Measurements from ENCODE around the gene SPTB. TPM values are rescaled to one million over a fixed set of nuclear protein-coding genes. Genes with fewer than 3 reads are reported as not detected.

Gene SPTB
- total RNA-seq, 1 experiment from 2014 or later: 2.3 TPM

DNA sequence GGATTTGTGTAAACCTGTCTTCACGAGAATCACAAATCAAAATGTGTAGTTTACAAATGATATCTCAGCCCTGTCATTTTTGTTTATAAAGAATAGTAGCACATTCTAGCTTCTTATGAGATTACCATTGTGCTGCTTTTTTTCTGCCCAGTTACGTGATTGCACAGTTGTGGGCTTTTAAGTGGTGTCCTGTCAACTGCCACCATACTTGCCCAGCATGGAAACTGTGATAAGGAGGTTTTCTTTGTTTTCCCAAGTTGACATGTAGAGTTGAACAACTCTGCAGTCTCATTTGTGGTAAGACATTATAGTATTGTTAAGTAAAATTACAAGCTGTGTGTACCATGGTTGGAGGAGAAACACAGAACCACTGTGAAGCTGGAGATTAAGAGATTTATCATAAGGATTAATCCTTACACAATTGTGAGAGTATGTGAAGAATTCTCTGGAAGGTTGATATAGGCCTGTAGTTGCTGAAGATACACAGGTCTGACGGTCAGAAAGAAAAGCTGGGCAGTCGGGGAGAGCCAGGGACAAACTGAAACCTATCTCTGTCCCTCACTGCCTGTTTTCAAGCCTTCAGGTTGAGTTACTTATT, 46.8 kb upstream of the SPTB start:
- TF ChIP-seq, protein P1, sequence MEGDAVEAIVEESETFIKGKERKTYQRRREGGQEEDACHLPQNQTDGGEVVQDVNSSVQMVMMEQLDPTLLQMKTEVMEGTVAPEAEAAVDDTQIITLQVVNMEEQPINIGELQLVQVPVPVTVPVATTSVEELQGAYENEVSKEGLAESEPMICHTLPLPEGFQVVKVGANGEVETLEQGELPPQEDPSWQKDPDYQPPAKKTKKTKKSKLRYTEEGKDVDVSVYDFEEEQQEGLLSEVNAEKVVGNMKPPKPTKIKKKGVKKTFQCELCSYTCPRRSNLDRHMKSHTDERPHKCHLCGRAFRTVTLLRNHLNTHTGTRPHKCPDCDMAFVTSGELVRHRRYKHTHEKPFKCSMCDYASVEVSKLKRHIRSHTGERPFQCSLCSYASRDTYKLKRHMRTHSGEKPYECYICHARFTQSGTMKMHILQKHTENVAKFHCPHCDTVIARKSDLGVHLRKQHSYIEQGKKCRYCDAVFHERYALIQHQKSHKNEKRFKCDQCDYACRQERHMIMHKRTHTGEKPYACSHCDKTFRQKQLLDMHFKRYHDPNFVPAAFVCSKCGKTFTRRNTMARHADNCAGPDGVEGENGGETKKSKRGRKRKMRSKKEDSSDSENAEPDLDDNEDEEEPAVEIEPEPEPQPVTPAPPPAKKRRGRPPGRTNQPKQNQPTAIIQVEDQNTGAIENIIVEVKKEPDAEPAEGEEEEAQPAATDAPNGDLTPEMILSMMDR (conservative IDR thresholded peaks at IDR 0.05): no peak
- Histone ChIP-seq H3K79me2 (ENCODE audit: insufficient read depth, low read length) (no peaks in the 10 kb centered on the region), H3K4ac (ENCODE audit: low read depth, low read length) (no peak overlapping the region), H2BK120ac (ENCODE audit: low read depth, low read length, poor library complexity, severe bottlenecking) (no peak overlapping the region), H3K14ac (ENCODE audit: insufficient read depth, low read length) (no peak overlapping the region), H3K27ac (ENCODE audit: insufficient read length, low read depth, low read length) (no peak overlapping the region), H3T11ph (ENCODE audit: low read length) (no peak overlapping the region), H4K5ac (ENCODE audit: insufficient read length, low read depth, low read length) (no peak overlapping the region), H3K9ac (ENCODE audit: extremely low read depth, insufficient read length, low read length) (no peak overlapping the region), H2AK5ac (ENCODE audit: insufficient read length, low read length) (no peak overlapping the region), H2BK20ac (ENCODE audit: low read depth, low read length, poor library complexity, severe bottlenecking) (no peak overlapping the region), H2BK5ac (ENCODE audit: insufficient read length, low read length) (no peak overlapping the region), H3K18ac (ENCODE audit: insufficient read length, low read depth, low read length) (no peak overlapping the region), H2AFZ (ENCODE audit: low read length) (no peak overlapping the region), H3K27me3 (ENCODE audit: insufficient read depth, low read length) (no peaks in the 10 kb centered on the region), H3K9me3 (ENCODE audit: control insufficient read depth, low read depth, low read length) (no peaks in the 10 kb centered on the region), H3K23me2 (ENCODE audit: insufficient read length, low read depth, low read length, poor library complexity, severe bottlenecking) (no peaks in the 10 kb centered on the region), H3K4me2 (ENCODE audit: insufficient read depth, insufficient read length, low read length) (no peak overlapping the region), H3K79me1 (ENCODE audit: insufficient read depth, low read depth, low read length, poor library complexity, severe bottlenecking) (no peaks in the 10 kb centered on the region), H3K23ac (ENCODE audit: insufficient read length, low read depth, low read length) (no peak overlapping the region), H3K4me1 (ENCODE audit: insufficient read depth, low read length) (no peaks in the 10 kb centered on the region), H2BK12ac (ENCODE audit: insufficient read length, low read depth, low read length) (no peak overlapping the region), H4K8ac (replicated peaks; ENCODE audit: insufficient read length, low read depth, low read length) (no peak overlapping the region), H2BK15ac (ENCODE audit: low read depth, low read length) (no peak overlapping the region), H4K91ac (ENCODE audit: insufficient read length, low read depth, low read length) (no peak overlapping the region), H3K56ac (ENCODE audit: insufficient read length, low read depth, low read length) (no peak overlapping the region), H4K20me1 (ENCODE audit: control insufficient read depth, insufficient read depth, insufficient read length) (no peaks in the 10 kb centered on the region)
- Mint-ChIP-seq H3K9me3 (no peaks in the 10 kb centered on the region), H3K27me3 (ENCODE audit: low read depth) (no peaks in the 10 kb centered on the region), H3K4me1 (no peaks in the 10 kb centered on the region), H3K4me3 (no peak overlapping the region), H3K36me3 (ENCODE audit: insufficient read depth in 1 of 3, low read depth in 3 of 3) (peaks cover 6 to 31% (median 22%) of the 10 kb centered on the region in 3 experiments; a peak in 5 of 7 replicates), H3K27ac (no peak overlapping the region)
- no peak for DNase-seq
- WGBS (ENCODE audit: extremely low coverage, insufficient read length, low lambda C conversion rate): no CpG with 5 or more reads among the region's 4 CpGs
